Measurements from ENCODE around the gene ABI3BP. TPM values are rescaled to one million over a fixed set of nuclear protein-coding genes. Genes with fewer than 3 reads are reported as not detected.

The ABI3BP gene
- polyA plus RNA-seq, 3 donors, result not detected

DNA sequence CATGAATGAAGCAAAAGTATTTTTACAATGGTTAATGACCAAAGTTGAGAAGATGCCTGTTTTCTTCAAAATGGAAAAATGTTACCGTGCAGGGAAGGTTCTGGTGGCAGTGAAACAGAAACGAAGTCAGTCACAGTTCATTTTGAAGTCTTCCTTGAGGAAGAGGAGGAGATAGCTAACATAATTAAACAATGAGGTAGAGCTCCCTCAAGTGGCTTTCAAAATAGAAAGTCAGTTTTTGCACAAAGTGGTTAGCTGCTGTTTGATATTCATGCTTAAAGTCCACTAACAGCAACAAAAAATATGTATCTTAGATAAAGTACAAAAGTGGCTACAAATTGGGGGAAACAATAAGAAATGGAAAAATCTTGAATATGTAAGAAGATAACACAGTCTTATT is 196.7 kb downstream of the ABI3BP start:
- no peaks in the 10 kb centered on the region for H3K9me3 ChIP-seq (replicated peaks in 1 of 2; ENCODE audit: control insufficient read depth in 1 of 2, insufficient read depth in 1 of 2, low read length in 2 of 2)
- H3K27me3 ChIP-seq (ENCODE audit: control insufficient read depth in 2 of 2, insufficient read depth in 2 of 2, low read length in 2 of 2), result no peaks in the 10 kb centered on the region
- H3K27ac Mint-ChIP-seq, result no peak overlapping the region
- H2AFZ ChIP-seq (ENCODE audit: insufficient read depth, low read depth, low read length, poor library complexity, severe bottlenecking), result no peak overlapping the region
- H3K27me3 Mint-ChIP-seq (ENCODE audit: low read depth in 3 of 3), result no peaks in the 10 kb centered on the region
- intact Hi-C loops (cut with micrococcal nuclease), result no loop called here
- no peaks in the 10 kb centered on the region for H4K20me1 ChIP-seq (ENCODE audit: insufficient read depth, low read length)
- H3K36me3 Mint-ChIP-seq, result no peaks in the 10 kb centered on the region
- no peaks in the 10 kb centered on the region for H3K79me2 ChIP-seq (ENCODE audit: insufficient read depth, low read length)
- H3K27ac ChIP-seq (ENCODE audit: low read depth in 1 of 2, low read length in 2 of 2), result no peak overlapping the region
- H3K4me3 ChIP-seq (replicated peaks in 1 of 3; ENCODE audit: low read depth in 2 of 3, low read length in 3 of 3), result no peak overlapping the region
- DNase-seq, result no peak
- H3K36me3 ChIP-seq (replicated peaks in 1 of 2; ENCODE audit: control insufficient read depth in 1 of 2, insufficient read depth in 2 of 2, low read length in 2 of 2), result no peaks in the 10 kb centered on the region
- no peaks in the 10 kb centered on the region for H3K4me1 ChIP-seq (ENCODE audit: control insufficient read depth in 1 of 2, insufficient read depth in 2 of 2, low read length in 2 of 2)
- 20% methylated on average over 1 of the region's 2 CpGs for WGBS (ENCODE audit: insufficient coverage)
- H3K9ac ChIP-seq (ENCODE audit: insufficient read depth, low read length, poor library complexity, severe bottlenecking), result no peak overlapping the region
- H3K4me1 Mint-ChIP-seq, result peaks cover 8% of the 10 kb centered on the region
- H3K4me3 Mint-ChIP-seq, result peak overlapping the region in 1 of 2 donors; percentile 52
- TF ChIP-seq, protein P1, sequence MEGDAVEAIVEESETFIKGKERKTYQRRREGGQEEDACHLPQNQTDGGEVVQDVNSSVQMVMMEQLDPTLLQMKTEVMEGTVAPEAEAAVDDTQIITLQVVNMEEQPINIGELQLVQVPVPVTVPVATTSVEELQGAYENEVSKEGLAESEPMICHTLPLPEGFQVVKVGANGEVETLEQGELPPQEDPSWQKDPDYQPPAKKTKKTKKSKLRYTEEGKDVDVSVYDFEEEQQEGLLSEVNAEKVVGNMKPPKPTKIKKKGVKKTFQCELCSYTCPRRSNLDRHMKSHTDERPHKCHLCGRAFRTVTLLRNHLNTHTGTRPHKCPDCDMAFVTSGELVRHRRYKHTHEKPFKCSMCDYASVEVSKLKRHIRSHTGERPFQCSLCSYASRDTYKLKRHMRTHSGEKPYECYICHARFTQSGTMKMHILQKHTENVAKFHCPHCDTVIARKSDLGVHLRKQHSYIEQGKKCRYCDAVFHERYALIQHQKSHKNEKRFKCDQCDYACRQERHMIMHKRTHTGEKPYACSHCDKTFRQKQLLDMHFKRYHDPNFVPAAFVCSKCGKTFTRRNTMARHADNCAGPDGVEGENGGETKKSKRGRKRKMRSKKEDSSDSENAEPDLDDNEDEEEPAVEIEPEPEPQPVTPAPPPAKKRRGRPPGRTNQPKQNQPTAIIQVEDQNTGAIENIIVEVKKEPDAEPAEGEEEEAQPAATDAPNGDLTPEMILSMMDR (IDR thresholded peaks at IDR 0.05), result no peak
- H3K9me3 Mint-ChIP-seq, result peaks cover 0 to 1% (median 0%) of the 10 kb centered on the region in 7 donors
- H3K4me2 ChIP-seq (replicated peaks; ENCODE audit: extremely low read depth, low read length, poor library complexity, severe bottlenecking), result no peak overlapping the region

DNA sequence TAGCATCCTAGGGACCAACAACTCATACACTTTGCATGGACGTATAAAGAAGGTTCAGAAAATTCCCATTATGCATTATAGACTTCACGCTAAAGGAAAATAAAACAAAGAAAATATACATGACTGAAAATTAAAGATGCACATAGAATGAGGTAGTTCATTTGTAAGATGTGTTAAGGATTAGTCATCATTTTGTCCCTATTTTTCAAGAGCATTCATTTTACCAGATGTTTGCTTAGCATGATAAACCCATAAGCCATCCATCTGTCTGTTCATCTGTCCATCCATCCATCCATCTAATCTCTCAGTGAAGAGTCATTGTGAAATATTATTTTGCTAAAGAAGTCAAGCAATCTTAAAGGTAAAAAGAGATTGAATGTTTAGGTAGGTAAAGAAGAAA is 203.6 kb downstream of the ABI3BP start:
- peaks cover 0 to 8% (median 3%) of the 10 kb centered on the region in 7 donors for H3K9me3 Mint-ChIP-seq
- no peak overlapping the region for H3K4me3 ChIP-seq (replicated peaks in 1 of 3; ENCODE audit: low read depth in 2 of 3, low read length in 3 of 3)
- H3K27me3 ChIP-seq (ENCODE audit: control insufficient read depth in 2 of 2, insufficient read depth in 2 of 2, low read length in 2 of 2), result no peaks in the 10 kb centered on the region
- no peaks in the 10 kb centered on the region for H3K4me1 ChIP-seq (ENCODE audit: control insufficient read depth in 1 of 2, insufficient read depth in 2 of 2, low read length in 2 of 2)
- H3K27me3 Mint-ChIP-seq (ENCODE audit: low read depth in 3 of 3), result peaks cover 0 to 4% (median 0%) of the 10 kb centered on the region in 3 donors
- no CpG with 5 or more reads among the region's 2 CpGs for WGBS (ENCODE audit: insufficient coverage)
- H3K36me3 ChIP-seq (replicated peaks in 1 of 2; ENCODE audit: control insufficient read depth in 1 of 2, insufficient read depth in 2 of 2, low read length in 2 of 2), result no peaks in the 10 kb centered on the region
- H3K9ac ChIP-seq (ENCODE audit: insufficient read depth, low read length, poor library complexity, severe bottlenecking), result no peak overlapping the region
- no peak overlapping the region for H3K4me2 ChIP-seq (replicated peaks; ENCODE audit: extremely low read depth, low read length, poor library complexity, severe bottlenecking)
- H3K27ac ChIP-seq (ENCODE audit: low read depth in 1 of 2, low read length in 2 of 2), result no peak overlapping the region
- H3K27ac Mint-ChIP-seq, result no peak overlapping the region
- H3K4me3 Mint-ChIP-seq, result no peak overlapping the region
- H3K4me1 Mint-ChIP-seq, result peaks cover 2% of the 10 kb centered on the region
- intact Hi-C loops (cut with micrococcal nuclease), result no loop called here
- no peak for DNase-seq
- H3K36me3 Mint-ChIP-seq, result no peaks in the 10 kb centered on the region
- no peaks in the 10 kb centered on the region for H4K20me1 ChIP-seq (ENCODE audit: insufficient read depth, low read length)
- H3K9me3 ChIP-seq (replicated peaks in 1 of 2; ENCODE audit: control insufficient read depth in 1 of 2, insufficient read depth in 1 of 2, low read length in 2 of 2), result no peaks in the 10 kb centered on the region
- H3K79me2 ChIP-seq (ENCODE audit: insufficient read depth, low read length), result no peaks in the 10 kb centered on the region
- TF ChIP-seq, protein P1 (IDR thresholded peaks at IDR 0.05), result no peak
- no peak overlapping the region for H2AFZ ChIP-seq (ENCODE audit: insufficient read depth, low read depth, low read length, poor library complexity, severe bottlenecking)

All from CD14-positive monocyte (primary cell).